Loucy (cell line): ENCODE results near the gene TIGD3.

Experiments
- EZH2phosphoT487 ChIP-seq: fragments of 200-600 bp; IDR thresholded peaks from 2 replicates; pipeline ENCODE4 v1.6.1; 2018; ENCODE audit warnings: antibody characterized with exemption, mild to moderate bottlenecking, moderate library complexity, borderline replicate concordance
- TF ChIP-seq, protein P1 (sequence below): fragments of 200-600 bp; sonication (generic); conservative IDR thresholded peaks from 2 replicates; pipeline ENCODE4 v1.5.1; 2014; ENCODE audit warnings: mild to moderate bottlenecking, antibody characterized with exemption, low read length

DNA sequence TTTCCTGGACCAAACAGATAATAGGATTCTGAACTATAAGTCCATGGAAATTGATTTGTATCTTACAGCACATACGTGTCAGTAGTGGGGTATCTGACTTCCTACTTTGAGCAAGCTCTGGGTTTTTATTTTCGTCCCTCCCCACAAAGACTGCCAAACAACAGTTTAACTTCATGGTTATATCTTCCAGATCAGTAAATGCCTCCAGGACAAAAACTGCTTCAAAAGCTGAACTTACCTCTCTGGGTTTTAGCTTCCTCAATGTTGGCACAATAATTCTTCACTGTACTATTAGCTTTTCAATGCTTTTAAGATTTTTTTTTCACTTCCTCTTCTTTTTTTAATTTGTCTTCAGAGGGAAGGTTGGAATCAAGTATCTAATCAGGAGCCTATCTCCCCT, 25.1 kb upstream of the TIGD3 start:
- TF ChIP-seq, protein P1, sequence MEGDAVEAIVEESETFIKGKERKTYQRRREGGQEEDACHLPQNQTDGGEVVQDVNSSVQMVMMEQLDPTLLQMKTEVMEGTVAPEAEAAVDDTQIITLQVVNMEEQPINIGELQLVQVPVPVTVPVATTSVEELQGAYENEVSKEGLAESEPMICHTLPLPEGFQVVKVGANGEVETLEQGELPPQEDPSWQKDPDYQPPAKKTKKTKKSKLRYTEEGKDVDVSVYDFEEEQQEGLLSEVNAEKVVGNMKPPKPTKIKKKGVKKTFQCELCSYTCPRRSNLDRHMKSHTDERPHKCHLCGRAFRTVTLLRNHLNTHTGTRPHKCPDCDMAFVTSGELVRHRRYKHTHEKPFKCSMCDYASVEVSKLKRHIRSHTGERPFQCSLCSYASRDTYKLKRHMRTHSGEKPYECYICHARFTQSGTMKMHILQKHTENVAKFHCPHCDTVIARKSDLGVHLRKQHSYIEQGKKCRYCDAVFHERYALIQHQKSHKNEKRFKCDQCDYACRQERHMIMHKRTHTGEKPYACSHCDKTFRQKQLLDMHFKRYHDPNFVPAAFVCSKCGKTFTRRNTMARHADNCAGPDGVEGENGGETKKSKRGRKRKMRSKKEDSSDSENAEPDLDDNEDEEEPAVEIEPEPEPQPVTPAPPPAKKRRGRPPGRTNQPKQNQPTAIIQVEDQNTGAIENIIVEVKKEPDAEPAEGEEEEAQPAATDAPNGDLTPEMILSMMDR, result no peak
- TF ChIP-seq EZH2phosphoT487, result no peak
